GM19193 (cell line): ENCODE data around the gene PTPRT.

ENCODE experiments used
- POLR2A ChIP-seq: IDR thresholded peaks from 4 replicates; pipeline ENCODE4 v1.6.1; 2011; ENCODE audit not compliant: insufficient read depth, insufficient read length; ENCODE audit errors: extremely low read depth

PTPRT gene

GRCh38 chr20:42085366-42085765, 1104.3 kb downstream of the PTPRT start:
- no peak for TF ChIP-seq POLR2A

- no peak for TF ChIP-seq POLR2A
Observed at GRCh38 chr20:42083280-42083679, 1106.4 kb downstream of the PTPRT start.

GRCh38 chr20:42082611-42083010, 1107.1 kb downstream of the PTPRT start:
- TF ChIP-seq POLR2A: no peak

GRCh38 chr20:42080956-42081355, 1108.8 kb downstream of the PTPRT start:
- TF ChIP-seq POLR2A: no peak

GRCh38 chr20:42074944-42075343, 1114.8 kb downstream of the PTPRT start:
- no peak for TF ChIP-seq POLR2A

- no peak for TF ChIP-seq POLR2A
Observed at GRCh38 chr20:42067596-42067995, 1122.1 kb downstream of the PTPRT start.

GRCh38 chr20:42067174-42067573, 1122.5 kb downstream of the PTPRT start:
- no peak for TF ChIP-seq POLR2A

GRCh38 chr20:42063141-42063540, 1126.6 kb downstream of the PTPRT start:
- TF ChIP-seq POLR2A: no peak

GRCh38 chr20:42053350-42053749, 1136.4 kb downstream of the PTPRT start:
- TF ChIP-seq POLR2A: no peak

- TF ChIP-seq POLR2A: no peak
Observed at GRCh38 chr20:42051921-42052320, 1137.8 kb downstream of the PTPRT start.

GRCh38 chr20:42046371-42047085, 1143.2 kb downstream of the PTPRT start:
- no peak for TF ChIP-seq POLR2A

- no peak for TF ChIP-seq POLR2A
Observed at GRCh38 chr20:42043921-42044320, 1145.8 kb downstream of the PTPRT start.

- no peak for TF ChIP-seq POLR2A
Observed at GRCh38 chr20:42041000-42041565, 1148.6 kb downstream of the PTPRT start.

- no peak for TF ChIP-seq POLR2A
Observed at GRCh38 chr20:42027746-42028268, 1161.9 kb downstream of the PTPRT start.

- TF ChIP-seq POLR2A: no peak
Observed at GRCh38 chr20:42026599-42026998, 1163.1 kb downstream of the PTPRT start.

- TF ChIP-seq POLR2A: no peak
Observed at GRCh38 chr20:42024653-42025052, 1165.1 kb downstream of the PTPRT start.
